IPS-18c (cell line): Measurements from ENCODE around the gene PXK.
"Not testable (repeated sequence)": the region's sequence is repeated elsewhere in the genome, so short reads cannot be mapped to it uniquely, and the experiment has no call there.

ENCODE experiments used
- H3K4me3 ChIP-seq: 2 replicates; pipeline ENCODE4 v1.7.0; 2013; ENCODE audit warnings: low read depth, mild to moderate bottlenecking, low read length, moderate library complexity; ENCODE audit not compliant: insufficient read depth
- H3K9me3 ChIP-seq: one replicate; pipeline ENCODE4 v1.6.1; 2013; ENCODE audit warnings: mild to moderate bottlenecking, low read length, moderate library complexity; ENCODE audit not compliant: control insufficient read depth, insufficient read depth

The PXK gene

GRCh38 chr3:58419780-58420507, 87.3 kb downstream of the PXK start:
- H3K4me3 ChIP-seq: no peak overlapping the region
- H3K9me3 ChIP-seq: no peaks in the 10 kb centered on the region

- H3K9me3 ChIP-seq: no peaks in the 10 kb centered on the region
- no peak overlapping the region for H3K4me3 ChIP-seq
These were observed 88.3 kb downstream of the PXK start for GRCh38 chr3:58421004-58421403.

GRCh38 chr3:58422756-58423325, 90.1 kb downstream of the PXK start:
- Histone ChIP-seq H3K4me3 (no peak overlapping the region), H3K9me3 (no peaks in the 10 kb centered on the region)

- Histone ChIP-seq H3K4me3 (no peak overlapping the region), H3K9me3 (no peaks in the 10 kb centered on the region)
These were observed 91.9 kb downstream of the PXK start for GRCh38 chr3:58424613-58425012.

- Histone ChIP-seq H3K9me3 (no peaks in the 10 kb centered on the region), H3K4me3 (no peak overlapping the region)
These were observed 93.1 kb downstream of the PXK start for GRCh38 chr3:58425782-58426181.

- Histone ChIP-seq H3K9me3 (no peaks in the 10 kb centered on the region), H3K4me3 (no peak overlapping the region)
These were observed 95.1 kb downstream of the PXK start for GRCh38 chr3:58427661-58428361.

GRCh38 chr3:58429657-58430056, 97.0 kb downstream of the PXK start:
- Histone ChIP-seq H3K4me3 (no peak overlapping the region), H3K9me3 (no peaks in the 10 kb centered on the region)

- Histone ChIP-seq H3K9me3 (no peaks in the 10 kb centered on the region), H3K4me3 (peak overlapping the region; percentile 96)
These were observed 100.2 kb downstream of the PXK start for GRCh38 chr3:58432905-58433304.

GRCh38 chr3:58433400-58434167, 100.9 kb downstream of the PXK start, which contains the start of gene PDHB:
Gene PDHB (minus strand): TSS chr3:58433832. CDS start chr3:58433809, 23 bp downstream.
- Histone ChIP-seq H3K4me3 (peak within 1 kb of the TSS; percentile 96), H3K9me3 (no peaks in the 10 kb centered on the region)

- 0 out of 2 replicates have a peak overlapping the region, but pooled peaks have one; percentile 16 for H3K4me3 ChIP-seq
- H3K9me3 ChIP-seq: no peaks in the 10 kb centered on the region
These were observed 101.4 kb downstream of the PXK start for GRCh38 chr3:58434168-58434504.

GRCh38 chr3:58434511-58434910, 101.8 kb downstream of the PXK start:
- no peak overlapping the region for H3K4me3 ChIP-seq
- H3K9me3 ChIP-seq: no peaks in the 10 kb centered on the region

GRCh38 chr3:58434990-58435389, 102.3 kb downstream of the PXK start:
- Histone ChIP-seq H3K4me3 (no peak overlapping the region), H3K9me3 (no peaks in the 10 kb centered on the region)

- not testable (repeated sequence) for H3K9me3 ChIP-seq
These were observed 104.6 kb downstream of the PXK start for GRCh38 chr3:58437276-58437675.

GRCh38 chr3:58440996-58441355, 108.3 kb downstream of the PXK start:
- H3K4me3 ChIP-seq, H3K9me3 ChIP-seq: not testable (repeated sequence)

More at GRCh38 chr3:58437276-58437675, 104.6 kb downstream of the PXK start:
- H3K4me3 ChIP-seq: not testable (repeated sequence)

- Histone ChIP-seq H3K9me3 (no peaks in the 10 kb centered on the region), H3K4me3 (no peak overlapping the region)
These were observed 109.1 kb downstream of the PXK start for GRCh38 chr3:58441514-58442450.

GRCh38 chr3:58452176-58452575, 119.5 kb downstream of the PXK start:
- Histone ChIP-seq H3K4me3 (no peak overlapping the region), H3K9me3 (peaks cover 3% of the 10 kb centered on the region)

GRCh38 chr3:58459160-58459559, 126.5 kb downstream of the PXK start:
- Histone ChIP-seq H3K9me3 (peaks cover 2% of the 10 kb centered on the region), H3K4me3 (no peak overlapping the region)
